AG04449 (cell line): ENCODE data around the gene ANG.

Experiments
- CTCF ChIA-PET: fragments of 350-600 bp; formaldehyde crosslinking; extraction: SDS; loops from one replicate; lab custom pipeline; 2021; ENCODE audit warnings: antibody characterized with exemption; lab: Yijun Ruan, JAX
- POLR2A ChIA-PET: fragments of 400-600, 350-600 bp; formaldehyde crosslinking; extraction: SDS; loops from one replicate; lab custom pipeline; 2020; ENCODE audit warnings: antibody characterized with exemption, inconsistent platforms; lab: Yijun Ruan, JAX
- DNase-seq: peaks from one replicate; pipeline ENCODE4 v3.0.0-alpha.2; 2010; ENCODE audit warnings: low read depth, low spot score
- H3K4me3 ChIP-seq: 2 replicates; pipeline ENCODE4 v1.5.1; 2011; ENCODE audit warnings: low read depth, mild to moderate bottlenecking, control low read depth, low read length
- TF ChIP-seq, protein P1 (sequence below): IDR thresholded peaks from one replicate; pipeline ENCODE4 v1.5.1; 2011; ENCODE audit warnings: mild to moderate bottlenecking, moderate library complexity, low read length, control low read depth, inconsistent platforms; ENCODE audit not compliant: insufficient read depth; ENCODE audit errors: missing control alignments

ANG gene

GRCh38 chr14:20742132-20742531 lies 53.6 kb downstream of the ANG start:
- POLR2A ChIA-PET, result no interaction called here
- TF ChIP-seq, protein P1, sequence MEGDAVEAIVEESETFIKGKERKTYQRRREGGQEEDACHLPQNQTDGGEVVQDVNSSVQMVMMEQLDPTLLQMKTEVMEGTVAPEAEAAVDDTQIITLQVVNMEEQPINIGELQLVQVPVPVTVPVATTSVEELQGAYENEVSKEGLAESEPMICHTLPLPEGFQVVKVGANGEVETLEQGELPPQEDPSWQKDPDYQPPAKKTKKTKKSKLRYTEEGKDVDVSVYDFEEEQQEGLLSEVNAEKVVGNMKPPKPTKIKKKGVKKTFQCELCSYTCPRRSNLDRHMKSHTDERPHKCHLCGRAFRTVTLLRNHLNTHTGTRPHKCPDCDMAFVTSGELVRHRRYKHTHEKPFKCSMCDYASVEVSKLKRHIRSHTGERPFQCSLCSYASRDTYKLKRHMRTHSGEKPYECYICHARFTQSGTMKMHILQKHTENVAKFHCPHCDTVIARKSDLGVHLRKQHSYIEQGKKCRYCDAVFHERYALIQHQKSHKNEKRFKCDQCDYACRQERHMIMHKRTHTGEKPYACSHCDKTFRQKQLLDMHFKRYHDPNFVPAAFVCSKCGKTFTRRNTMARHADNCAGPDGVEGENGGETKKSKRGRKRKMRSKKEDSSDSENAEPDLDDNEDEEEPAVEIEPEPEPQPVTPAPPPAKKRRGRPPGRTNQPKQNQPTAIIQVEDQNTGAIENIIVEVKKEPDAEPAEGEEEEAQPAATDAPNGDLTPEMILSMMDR, result no peak
- CTCF ChIA-PET, result no interaction called here
- H3K4me3 ChIP-seq, result no peak overlapping the region
- no peak for DNase-seq

DNA sequence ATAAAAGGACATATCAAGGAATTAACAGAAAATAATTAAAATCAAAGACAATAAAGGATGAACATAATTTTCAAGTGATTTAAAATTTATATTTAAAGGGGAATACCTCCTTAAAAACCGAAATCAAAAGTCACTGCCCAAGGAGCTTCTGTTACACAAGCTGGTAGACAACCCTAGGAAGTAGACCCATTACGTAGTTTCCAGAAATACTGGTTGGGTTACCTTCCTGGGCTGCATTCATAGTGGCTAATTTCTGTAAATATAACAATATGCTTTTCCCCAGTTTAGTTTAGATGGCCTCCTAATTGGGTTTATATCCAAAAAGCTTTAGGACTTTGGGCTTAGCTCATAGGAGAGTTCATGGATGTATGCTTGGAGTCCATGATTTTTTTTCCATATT lies 55.0 kb downstream of the ANG start:
- ChIA-PET POLR2A (no interaction called here), CTCF (no interaction called here)
- TF ChIP-seq, protein P1, result no peak
- no peak overlapping the region for H3K4me3 ChIP-seq
- DNase-seq, result no peak
